GM19468 (cell line): Measurements from ENCODE around the gene CMPK2.
"Not testable (repeated sequence)": the region's sequence is repeated elsewhere in the genome, so short reads cannot be mapped to it uniquely, and the experiment has no call there.

Source experiments
- ATAC-seq: cut with Tn5 transposase; IDR thresholded peaks from one replicate; pipeline ENCODE4 v1.9.1; 2021; ENCODE audit warnings: mild to moderate bottlenecking, moderate library complexity, moderate number of reproducible peaks; ENCODE audit not compliant: unreplicated experiment; ENCODE audit errors: extremely low read depth

CMPK2 gene, protein sequence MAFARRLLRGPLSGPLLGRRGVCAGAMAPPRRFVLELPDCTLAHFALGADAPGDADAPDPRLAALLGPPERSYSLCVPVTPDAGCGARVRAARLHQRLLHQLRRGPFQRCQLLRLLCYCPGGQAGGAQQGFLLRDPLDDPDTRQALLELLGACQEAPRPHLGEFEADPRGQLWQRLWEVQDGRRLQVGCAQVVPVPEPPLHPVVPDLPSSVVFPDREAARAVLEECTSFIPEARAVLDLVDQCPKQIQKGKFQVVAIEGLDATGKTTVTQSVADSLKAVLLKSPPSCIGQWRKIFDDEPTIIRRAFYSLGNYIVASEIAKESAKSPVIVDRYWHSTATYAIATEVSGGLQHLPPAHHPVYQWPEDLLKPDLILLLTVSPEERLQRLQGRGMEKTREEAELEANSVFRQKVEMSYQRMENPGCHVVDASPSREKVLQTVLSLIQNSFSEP

DNA sequence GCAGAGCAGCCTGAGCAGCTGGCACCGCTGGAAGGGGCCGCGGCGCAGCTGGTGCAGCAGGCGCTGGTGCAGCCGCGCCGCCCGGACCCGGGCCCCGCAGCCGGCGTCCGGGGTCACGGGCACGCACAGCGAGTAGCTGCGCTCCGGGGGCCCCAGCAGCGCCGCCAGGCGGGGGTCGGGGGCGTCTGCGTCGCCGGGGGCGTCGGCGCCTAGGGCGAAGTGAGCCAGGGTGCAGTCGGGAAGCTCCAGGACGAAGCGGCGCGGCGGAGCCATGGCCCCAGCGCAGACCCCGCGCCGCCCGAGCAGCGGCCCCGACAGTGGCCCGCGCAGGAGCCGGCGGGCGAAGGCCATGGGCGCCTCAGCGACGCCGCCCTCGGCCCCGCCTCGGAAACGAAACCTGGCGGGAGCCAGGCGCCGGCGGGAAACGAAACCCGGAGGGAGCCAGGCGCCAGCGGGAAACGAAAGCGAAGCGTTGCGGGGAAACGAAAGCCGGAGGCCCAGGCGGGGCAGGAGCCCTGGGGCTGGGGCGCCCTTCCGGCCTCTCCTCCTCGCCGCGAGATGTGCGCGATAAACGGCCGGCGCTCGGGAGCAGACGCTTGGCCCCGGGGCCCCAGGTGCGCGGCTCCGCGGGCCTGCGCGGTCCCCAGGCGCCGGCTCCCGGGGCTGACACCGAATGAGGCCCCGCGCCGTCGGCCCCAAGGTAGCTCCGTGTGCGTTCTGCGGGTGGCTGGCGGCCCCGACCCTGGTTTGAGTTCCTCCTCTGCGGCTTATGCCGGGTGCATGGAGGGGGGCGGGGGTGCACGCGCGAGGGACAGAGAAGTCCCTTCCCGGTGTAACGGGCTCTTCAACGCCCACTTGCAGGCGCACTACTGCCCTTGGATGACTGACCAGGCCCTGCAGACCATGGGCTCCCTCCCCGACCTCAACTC, at the start of gene CMPK2:
CMPK2 (minus strand) TSS at position 562 of the 929 bp plus-strand sequence; CDS start at position 351, 211 bp downstream.
- ATAC-seq = peak; percentile 77

DNA sequence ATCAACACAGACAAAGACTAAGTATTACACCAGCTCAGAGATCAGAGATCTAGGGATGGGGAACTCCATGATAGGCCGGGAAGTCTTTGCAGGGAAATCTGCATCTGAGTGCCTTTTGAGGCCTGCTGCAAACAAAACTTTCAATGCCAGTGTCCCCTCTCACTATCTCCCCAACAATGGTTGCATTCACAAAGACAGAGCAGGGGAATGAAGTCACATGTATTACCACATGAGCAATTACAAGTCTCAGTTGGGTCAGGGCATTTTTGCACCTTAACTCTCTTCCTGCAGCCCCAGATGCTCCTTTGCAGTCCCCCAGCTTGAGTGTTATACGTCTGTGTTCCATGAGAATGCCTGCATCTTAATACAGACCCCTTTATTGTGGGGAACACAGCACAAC, 49.7 kb upstream of the CMPK2 start:
- ATAC-seq = no peak

GRCh38 chr2:6914828-6915227, 49.1 kb upstream of the CMPK2 start:
- ATAC-seq = no peak

- no peak for ATAC-seq
These were observed 47.9 kb upstream of the CMPK2 start for GRCh38 chr2:6913415-6914157.

- no peak for ATAC-seq
These were observed 46.0 kb upstream of the CMPK2 start for GRCh38 chr2:6911721-6912120.

DNA sequence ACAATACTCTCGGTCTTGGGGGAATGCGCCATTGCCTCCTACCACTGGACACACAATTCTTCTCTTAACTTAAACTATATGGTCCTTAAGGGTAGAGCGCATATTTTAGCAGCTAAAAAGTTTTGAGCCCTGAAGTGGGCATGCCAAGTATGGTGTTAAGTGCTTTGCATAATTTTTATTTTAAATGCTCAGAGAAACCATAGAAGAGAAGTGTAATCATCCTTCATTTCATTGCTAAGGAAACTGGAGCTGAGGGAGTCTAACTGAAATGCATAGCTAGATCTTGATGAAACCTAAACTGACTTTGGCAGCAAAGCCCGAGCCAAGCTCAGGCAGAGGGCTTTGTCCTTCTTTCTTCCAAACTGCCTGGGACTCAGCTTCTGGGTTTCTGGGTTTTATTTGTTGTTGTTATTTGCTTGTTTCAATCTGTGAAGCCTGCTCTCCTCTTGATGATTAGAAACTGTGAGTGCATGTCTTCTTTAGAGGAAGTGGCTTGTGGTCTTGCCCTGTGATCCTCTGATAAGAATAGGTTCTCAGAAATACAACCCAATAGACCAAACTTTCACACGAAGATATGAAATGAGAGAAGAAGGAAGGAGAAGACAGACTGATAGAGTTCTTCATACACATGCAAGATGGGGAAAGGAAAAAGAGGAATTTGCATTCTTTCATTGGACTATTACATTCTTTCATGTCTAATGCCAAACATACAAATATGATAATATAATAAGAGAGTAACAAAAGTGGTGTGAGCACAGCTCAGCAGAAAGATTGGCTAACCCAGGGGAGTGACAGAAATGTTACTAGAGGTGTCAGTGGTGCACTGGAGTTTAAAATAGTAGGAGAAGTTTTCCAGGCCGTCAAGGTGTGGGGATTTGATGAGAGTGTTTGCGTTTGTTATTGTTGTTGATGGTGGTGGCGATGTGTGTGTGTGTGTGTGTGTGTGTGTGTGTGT, 44.0 kb upstream of the CMPK2 start:
- peak; percentile 93 for ATAC-seq

DNA sequence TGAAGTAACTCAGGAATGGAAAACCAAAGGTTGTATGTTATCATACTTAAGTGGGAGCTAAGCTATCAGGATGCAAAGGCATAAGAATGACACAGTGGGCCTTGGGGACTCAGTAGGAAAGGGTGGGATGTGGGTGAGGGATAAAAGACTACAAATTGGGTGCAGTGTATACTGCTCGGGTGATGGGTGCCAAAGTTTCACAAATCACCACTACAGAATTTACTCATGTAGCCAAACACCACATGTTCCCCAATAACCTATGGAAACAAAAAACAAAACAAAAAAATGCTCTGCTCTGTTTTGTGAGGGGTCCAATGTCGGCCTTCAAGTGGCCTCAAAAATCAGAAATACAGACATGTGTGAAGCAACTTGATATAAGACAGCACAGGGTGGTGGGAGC, 42.6 kb upstream of the CMPK2 start:
- ATAC-seq = no peak

GRCh38 chr2:6906165-6906741, 40.5 kb upstream of the CMPK2 start:
- no peak for ATAC-seq

DNA sequence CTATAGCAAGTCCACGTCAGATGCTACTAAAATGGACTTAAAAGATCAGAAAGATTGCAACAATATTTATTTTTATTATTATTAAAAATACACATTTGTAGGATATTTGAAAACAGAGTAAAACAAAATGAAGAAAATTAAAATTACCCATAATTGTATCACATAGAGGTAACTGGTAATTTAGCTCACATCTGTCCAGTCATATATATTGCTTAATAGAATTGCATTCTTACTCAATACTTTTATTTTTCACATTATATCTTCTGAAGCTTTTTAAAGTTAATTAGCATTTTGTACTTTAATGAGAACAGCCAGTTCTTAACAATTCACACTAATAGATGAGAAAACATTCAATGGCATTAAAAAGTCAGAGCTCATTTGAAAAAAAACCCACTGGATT, 40.0 kb upstream of the CMPK2 start:
- no peak for ATAC-seq

DNA sequence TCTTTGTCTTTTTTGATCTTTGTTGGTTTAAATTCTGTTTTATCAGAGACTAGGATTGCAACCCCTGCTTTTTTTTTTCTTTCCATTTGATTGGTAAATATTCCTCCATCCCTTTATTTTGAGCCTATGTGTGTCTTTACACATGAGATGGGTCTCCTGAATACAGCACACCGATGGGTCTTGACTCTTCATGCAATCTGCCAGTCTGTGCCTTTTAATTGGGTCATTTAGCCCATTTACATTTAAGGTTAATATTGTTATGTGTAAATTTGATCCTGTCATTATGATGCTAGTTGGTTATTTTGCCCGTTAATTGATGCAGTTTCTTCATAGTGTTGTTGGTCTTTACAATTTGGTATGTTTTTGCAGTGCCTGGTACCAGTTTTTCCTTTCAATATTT, 36.9 kb upstream of the CMPK2 start:
- ATAC-seq = not testable (repeated sequence)

- ATAC-seq = no peak
These were observed 31.4 kb upstream of the CMPK2 start for GRCh38 chr2:6896930-6897759.

DNA sequence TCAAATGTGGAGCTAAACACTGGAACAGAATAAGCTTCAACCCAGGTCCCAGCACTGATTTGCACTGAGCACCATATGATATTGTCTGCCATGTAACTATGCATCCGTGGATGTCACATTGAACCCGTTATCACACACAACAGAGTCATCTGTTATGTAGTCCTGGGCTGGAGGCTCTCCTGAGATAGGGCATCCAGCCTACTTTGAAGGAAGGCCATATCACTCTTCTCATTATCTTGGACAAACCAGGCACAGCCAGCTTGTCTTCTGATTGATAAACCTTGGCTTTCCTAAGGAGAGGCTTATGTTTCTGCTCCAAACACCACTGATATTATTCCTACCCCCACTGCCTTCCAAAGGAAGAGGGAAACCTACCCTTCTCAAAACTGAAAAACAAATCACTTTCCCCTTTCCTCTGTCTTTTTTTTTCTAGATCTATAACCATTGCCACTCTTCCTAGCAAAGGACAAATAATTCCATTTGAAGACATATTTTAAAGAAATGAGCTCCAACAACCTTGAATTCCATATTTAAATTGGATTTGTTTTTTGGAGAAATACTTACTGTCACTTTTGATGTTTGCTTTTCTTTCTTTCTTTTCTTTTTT, 28.3 kb upstream of the CMPK2 start:
- ATAC-seq = no peak

DNA sequence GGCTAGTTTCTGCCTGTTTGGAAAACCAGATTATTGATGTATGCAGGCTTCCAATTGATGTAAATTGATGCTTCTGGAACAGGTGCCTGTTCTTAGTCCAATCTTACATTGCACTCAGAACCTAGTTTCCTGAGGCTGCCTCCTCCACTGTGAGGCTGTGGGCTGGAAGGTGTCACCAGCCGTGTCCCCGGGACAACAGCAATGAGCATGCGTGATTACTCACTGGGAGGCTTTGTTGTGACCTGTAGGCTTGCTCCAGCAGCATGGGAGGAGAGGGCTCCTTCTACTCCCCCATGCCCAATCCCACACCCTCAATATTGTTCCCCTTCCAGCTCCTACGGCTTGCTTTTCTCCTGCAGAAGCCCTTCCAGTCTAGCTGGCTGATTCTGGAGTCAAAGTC, 23.0 kb upstream of the CMPK2 start:
- no peak for ATAC-seq

DNA sequence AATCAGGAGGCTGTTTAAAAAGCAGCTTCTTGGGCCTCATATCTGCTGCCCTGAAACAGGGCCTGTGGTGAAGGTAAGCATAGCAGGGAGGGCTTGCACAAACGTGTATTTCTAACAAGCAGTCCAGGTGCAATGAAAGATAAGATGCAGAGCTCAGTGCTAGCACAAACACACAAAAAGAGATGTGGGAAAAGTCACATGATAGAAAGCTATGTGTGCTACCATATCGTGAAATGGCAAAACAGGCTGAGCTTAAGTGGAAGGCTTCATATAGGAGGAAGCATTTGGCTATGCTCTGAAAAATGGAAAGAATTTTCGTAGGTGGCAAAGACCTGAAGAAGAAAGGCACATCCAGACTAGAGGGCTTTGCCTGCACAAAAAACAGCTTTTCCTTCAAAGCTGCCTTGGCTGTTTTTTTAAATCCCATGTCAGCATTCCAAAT, 22.1 kb upstream of the CMPK2 start:
- ATAC-seq = no peak

DNA sequence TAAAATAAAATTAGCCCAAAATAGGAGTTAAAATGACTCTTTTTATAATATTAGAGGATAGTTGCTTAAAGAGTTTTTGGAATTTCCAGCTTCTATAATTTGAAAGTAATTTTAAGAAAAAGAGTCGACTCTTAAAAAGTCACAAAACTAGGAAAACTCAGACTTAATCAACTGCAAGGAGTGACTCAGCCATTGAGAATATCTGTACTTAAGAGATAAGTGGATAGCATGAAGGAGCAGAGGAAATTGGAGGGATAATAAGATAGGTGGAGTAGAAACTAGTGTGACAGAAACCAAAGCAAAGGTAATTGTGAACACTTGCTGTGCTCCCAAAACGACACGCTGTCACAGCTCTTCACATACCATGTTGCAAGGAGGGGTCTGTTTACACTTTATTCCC, 20.3 kb upstream of the CMPK2 start:
- ATAC-seq = no peak

GRCh38 chr2:6885551-6885950, 19.8 kb upstream of the CMPK2 start:
- ATAC-seq = no peak

DNA sequence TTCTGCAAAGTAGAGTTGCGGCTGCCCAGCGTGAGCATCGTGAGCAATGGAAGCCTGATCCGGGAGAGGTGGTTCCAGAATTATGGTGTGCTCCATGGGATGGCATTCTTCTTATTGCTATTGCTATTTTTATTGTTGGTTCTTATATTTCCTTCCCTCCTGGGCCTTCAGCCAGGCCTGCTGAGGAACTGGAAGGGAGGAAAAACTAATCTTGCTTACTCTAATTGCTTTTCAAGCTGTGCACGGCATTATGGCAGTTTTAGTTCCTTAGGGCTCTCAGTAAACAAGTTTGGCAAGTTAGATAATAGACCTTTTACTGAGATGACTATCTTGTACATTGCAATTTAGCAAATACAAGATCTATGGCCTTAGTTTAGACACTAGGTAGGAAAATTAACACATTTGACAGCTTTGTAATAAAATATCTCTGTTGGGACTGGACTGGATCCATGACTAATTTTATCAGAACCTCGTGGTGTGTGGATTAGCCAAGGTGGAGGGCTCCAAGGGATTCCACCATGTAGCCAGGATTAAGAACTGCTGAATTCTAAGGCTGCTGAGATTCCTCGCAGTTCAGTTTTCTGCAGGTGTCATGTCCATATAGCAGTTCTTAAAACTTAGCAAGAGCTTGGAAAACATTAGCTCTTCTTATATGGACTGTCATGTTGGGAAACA, 17.9 kb upstream of the CMPK2 start:
- ATAC-seq = no peak
